NCI-H128 (cell line): Measurements from ENCODE around the gene FKBP1A.

Experiments
- DNase-seq: peaks from one replicate; lab custom pipeline; 2025; ENCODE audit not compliant: unreplicated experiment; lab: John Stamatoyannopoulos, UW

The FKBP1A gene

GRCh38 chr20:1334761-1335160 is 58.1 kb downstream of the FKBP1A start:
- no peak for DNase-seq

GRCh38 chr20:1334370-1334731 is 58.5 kb downstream of the FKBP1A start:
- no peak for DNase-seq

GRCh38 chr20:1333462-1334369 is 59.1 kb downstream of the FKBP1A start:
- DNase-seq: no peak

GRCh38 chr20:1332749-1333300 is 60.0 kb downstream of the FKBP1A start:
- DNase-seq: no peak

- no peak for DNase-seq
Measured at GRCh38 chr20:1331801-1332453, 60.9 kb downstream of the FKBP1A start.

- DNase-seq: no peak
Measured at GRCh38 chr20:1331101-1331500, 61.8 kb downstream of the FKBP1A start.

GRCh38 chr20:1330075-1330830 is 62.6 kb downstream of the FKBP1A start:
- no peak for DNase-seq

GRCh38 chr20:1328680-1329330 is 64.0 kb downstream of the FKBP1A start, which contains the start of gene SDCBP2:
SDCBP2 (minus strand) TSS chr20:1329139; CDS start chr20:1320416, 8,723 bp downstream.
- no peak for DNase-seq

- no peak for DNase-seq
Measured at GRCh38 chr20:1327827-1328679, 64.8 kb downstream of the FKBP1A start.

GRCh38 chr20:1327241-1327653 is 65.6 kb downstream of the FKBP1A start:
- DNase-seq: no peak

GRCh38 chr20:1326031-1326930 is 66.6 kb downstream of the FKBP1A start:
- DNase-seq: no peak

- peak; percentile 91 for DNase-seq
Measured at GRCh38 chr20:1325173-1326030, 67.5 kb downstream of the FKBP1A start.

GRCh38 chr20:1324598-1325172 is 68.2 kb downstream of the FKBP1A start:
- DNase-seq: no peak

GRCh38 chr20:1323830-1324597 is 68.8 kb downstream of the FKBP1A start:
- no peak for DNase-seq

GRCh38 chr20:1323256-1323655 is 69.6 kb downstream of the FKBP1A start:
- no peak for DNase-seq

- no peak for DNase-seq
Measured at GRCh38 chr20:1322511-1323245, 70.2 kb downstream of the FKBP1A start.
